HepG2 (cell line): ENCODE results near the gene ADCY6.

Experiments used
- FOXK1 ChIP-seq: sonication (generic); formaldehyde crosslinking; IDR thresholded peaks from 2 replicates; pipeline ENCODE4 v1.4.0; 2020; ENCODE audit warnings: low read depth, missing genetic modification reagents, borderline replicate concordance
- KAT7 ChIP-seq: IDR thresholded peaks from 2 replicates; pipeline ENCODE4 v1.6.1; 2018; ENCODE audit warnings: borderline replicate concordance, missing compliant biosample characterization
- KMT2A ChIP-seq: sonication (generic); formaldehyde crosslinking; IDR thresholded peaks from 2 replicates; pipeline ENCODE4 v1.4.0; 2020; ENCODE audit warnings: missing genetic modification reagents
- MTA3 ChIP-seq: sonication (generic); formaldehyde crosslinking; IDR thresholded peaks from 2 replicates; pipeline ENCODE4 v1.4.0; 2020; ENCODE audit warnings: missing genetic modification reagents
- POLR2AphosphoS5 ChIP-seq: IDR thresholded peaks from 2 replicates; pipeline ENCODE4 v1.6.1; 2012; ENCODE audit warnings: low read depth, low read length
- RXRA ChIP-seq: sonication (generic); formaldehyde crosslinking; IDR thresholded peaks from 2 replicates; pipeline ENCODE4 v1.5.1; 2020; ENCODE audit warnings: missing genetic modification reagents
- ZNF207 ChIP-seq: fragments of 450-650 bp; IDR thresholded peaks from 2 replicates; pipeline ENCODE4 v1.6.1; 2016; ENCODE audit warnings: antibody characterized with exemption, borderline replicate concordance
- ZNF274 ChIP-seq: sonication (generic); formaldehyde crosslinking; IDR thresholded peaks from 2 replicates; pipeline ENCODE4 v1.5.1; 2020; ENCODE audit warnings: mild to moderate bottlenecking, missing genetic modification reagents
- TF ChIP-seq, protein P1 (sequence below): IDR thresholded peaks from 2 replicates; pipeline ENCODE4 v1.6.1; 2016; ENCODE audit warnings: low read depth
- TF ChIP-seq, protein P2 (sequence below): sonication (generic); formaldehyde crosslinking; IDR thresholded peaks from 2 replicates; pipeline ENCODE4 v1.4.0; 2020; ENCODE audit warnings: missing genetic modification reagents, borderline replicate concordance
- TF ChIP-seq, protein P3 (sequence below), 2 experiments: IDR thresholded peaks; 2 replicates each; pipeline ENCODE4 v1.6.1; 2011 to 2012; ENCODE audit warnings: low read length in 2 of 2, borderline replicate concordance in 1 of 2, low read depth in 1 of 2, mild to moderate bottlenecking in 1 of 2, moderate library complexity in 1 of 2
- TF ChIP-seq, protein P4 (sequence below): sonication (generic); formaldehyde crosslinking; IDR thresholded peaks from 2 replicates; pipeline ENCODE4 v1.5.0; 2020; ENCODE audit warnings: missing genetic modification reagents
- TF ChIP-seq, protein P5 (sequence below): sonication (generic); formaldehyde crosslinking; IDR thresholded peaks from 2 replicates; pipeline ENCODE4 v1.8.1; 2023; ENCODE audit warnings: mild to moderate bottlenecking, inconsistent platforms, moderate library complexity, missing genetic modification reagents, borderline replicate concordance
- TF ChIP-seq, protein P6 (sequence below): sonication (generic); formaldehyde crosslinking; IDR thresholded peaks from 2 replicates; pipeline ENCODE4 v1.5.0; 2020; ENCODE audit warnings: mild to moderate bottlenecking, missing genetic modification reagents, moderate library complexity

DNA sequence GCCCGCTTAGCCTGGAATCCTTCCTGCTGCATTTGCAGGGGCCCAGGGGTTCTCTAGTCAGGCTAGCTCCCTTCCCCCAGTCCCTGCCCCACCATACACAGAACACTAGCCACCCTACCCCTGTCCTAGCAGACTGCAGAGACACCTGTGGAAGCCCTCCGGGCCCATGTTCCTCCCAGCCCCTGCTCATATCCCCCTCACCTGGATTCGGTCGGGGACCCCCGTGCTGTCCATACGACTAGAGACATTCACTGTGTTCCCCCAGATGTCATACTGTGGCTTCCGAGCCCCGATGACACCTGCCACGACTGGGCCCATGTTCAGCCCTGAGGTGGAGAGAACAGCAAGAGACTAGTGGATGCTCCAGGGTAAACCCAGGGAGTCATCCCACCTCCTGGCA lies 20.2 kb downstream of the ADCY6 start:
- TF ChIP-seq, protein P1, sequence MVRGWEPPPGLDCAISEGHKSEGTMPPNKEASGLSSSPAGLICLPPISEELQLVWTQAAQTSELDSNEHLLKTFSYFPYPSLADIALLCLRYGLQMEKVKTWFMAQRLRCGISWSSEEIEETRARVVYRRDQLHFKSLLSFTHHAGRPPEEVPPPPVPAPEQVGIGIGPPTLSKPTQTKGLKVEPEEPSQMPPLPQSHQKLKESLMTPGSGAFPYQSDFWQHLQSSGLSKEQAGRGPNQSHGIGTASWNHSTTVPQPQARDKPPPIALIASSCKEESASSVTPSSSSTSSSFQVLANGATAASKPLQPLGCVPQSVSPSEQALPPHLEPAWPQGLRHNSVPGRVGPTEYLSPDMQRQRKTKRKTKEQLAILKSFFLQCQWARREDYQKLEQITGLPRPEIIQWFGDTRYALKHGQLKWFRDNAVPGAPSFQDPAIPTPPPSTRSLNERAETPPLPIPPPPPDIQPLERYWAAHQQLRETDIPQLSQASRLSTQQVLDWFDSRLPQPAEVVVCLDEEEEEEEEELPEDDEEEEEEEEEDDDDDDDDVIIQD (CRISPR knock-in tag), result no peak
- TF ChIP-seq RXRA (CRISPR knock-in tag) (no peak), ZNF207 (no peak), MTA3 (no peak), FOXK1 (CRISPR knock-in tag) (no peak), KAT7 (no peak), POLR2AphosphoS5 (no peak), ZNF274 (no peak), KMT2A (CRISPR knock-in tag) (no peak)
- TF ChIP-seq, protein P2, sequence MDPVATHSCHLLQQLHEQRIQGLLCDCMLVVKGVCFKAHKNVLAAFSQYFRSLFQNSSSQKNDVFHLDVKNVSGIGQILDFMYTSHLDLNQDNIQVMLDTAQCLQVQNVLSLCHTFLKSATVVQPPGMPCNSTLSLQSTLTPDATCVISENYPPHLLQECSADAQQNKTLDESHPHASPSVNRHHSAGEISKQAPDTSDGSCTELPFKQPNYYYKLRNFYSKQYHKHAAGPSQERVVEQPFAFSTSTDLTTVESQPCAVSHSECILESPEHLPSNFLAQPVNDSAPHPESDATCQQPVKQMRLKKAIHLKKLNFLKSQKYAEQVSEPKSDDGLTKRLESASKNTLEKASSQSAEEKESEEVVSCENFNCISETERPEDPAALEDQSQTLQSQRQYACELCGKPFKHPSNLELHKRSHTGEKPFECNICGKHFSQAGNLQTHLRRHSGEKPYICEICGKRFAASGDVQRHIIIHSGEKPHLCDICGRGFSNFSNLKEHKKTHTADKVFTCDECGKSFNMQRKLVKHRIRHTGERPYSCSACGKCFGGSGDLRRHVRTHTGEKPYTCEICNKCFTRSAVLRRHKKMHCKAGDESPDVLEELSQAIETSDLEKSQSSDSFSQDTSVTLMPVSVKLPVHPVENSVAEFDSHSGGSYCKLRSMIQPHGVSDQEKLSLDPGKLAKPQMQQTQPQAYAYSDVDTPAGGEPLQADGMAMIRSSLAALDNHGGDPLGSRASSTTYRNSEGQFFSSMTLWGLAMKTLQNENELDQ (CRISPR knock-in tag), result no peak
- TF ChIP-seq, protein P3, sequence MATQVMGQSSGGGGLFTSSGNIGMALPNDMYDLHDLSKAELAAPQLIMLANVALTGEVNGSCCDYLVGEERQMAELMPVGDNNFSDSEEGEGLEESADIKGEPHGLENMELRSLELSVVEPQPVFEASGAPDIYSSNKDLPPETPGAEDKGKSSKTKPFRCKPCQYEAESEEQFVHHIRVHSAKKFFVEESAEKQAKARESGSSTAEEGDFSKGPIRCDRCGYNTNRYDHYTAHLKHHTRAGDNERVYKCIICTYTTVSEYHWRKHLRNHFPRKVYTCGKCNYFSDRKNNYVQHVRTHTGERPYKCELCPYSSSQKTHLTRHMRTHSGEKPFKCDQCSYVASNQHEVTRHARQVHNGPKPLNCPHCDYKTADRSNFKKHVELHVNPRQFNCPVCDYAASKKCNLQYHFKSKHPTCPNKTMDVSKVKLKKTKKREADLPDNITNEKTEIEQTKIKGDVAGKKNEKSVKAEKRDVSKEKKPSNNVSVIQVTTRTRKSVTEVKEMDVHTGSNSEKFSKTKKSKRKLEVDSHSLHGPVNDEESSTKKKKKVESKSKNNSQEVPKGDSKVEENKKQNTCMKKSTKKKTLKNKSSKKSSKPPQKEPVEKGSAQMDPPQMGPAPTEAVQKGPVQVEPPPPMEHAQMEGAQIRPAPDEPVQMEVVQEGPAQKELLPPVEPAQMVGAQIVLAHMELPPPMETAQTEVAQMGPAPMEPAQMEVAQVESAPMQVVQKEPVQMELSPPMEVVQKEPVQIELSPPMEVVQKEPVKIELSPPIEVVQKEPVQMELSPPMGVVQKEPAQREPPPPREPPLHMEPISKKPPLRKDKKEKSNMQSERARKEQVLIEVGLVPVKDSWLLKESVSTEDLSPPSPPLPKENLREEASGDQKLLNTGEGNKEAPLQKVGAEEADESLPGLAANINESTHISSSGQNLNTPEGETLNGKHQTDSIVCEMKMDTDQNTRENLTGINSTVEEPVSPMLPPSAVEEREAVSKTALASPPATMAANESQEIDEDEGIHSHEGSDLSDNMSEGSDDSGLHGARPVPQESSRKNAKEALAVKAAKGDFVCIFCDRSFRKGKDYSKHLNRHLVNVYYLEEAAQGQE (IDR thresholded peaks at IDR 0.05; ENCODE audit: borderline replicate concordance in 1 of 2, low read depth in 1 of 2, low read length in 2 of 2), result no peak
- TF ChIP-seq, protein P4, sequence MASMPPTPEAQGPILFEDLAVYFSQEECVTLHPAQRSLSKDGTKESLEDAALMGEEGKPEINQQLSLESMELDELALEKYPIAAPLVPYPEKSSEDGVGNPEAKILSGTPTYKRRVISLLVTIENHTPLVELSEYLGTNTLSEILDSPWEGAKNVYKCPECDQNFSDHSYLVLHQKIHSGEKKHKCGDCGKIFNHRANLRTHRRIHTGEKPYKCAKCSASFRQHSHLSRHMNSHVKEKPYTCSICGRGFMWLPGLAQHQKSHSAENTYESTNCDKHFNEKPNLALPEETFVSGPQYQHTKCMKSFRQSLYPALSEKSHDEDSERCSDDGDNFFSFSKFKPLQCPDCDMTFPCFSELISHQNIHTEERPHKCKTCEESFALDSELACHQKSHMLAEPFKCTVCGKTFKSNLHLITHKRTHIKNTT, result no peak
- TF ChIP-seq, protein P5, sequence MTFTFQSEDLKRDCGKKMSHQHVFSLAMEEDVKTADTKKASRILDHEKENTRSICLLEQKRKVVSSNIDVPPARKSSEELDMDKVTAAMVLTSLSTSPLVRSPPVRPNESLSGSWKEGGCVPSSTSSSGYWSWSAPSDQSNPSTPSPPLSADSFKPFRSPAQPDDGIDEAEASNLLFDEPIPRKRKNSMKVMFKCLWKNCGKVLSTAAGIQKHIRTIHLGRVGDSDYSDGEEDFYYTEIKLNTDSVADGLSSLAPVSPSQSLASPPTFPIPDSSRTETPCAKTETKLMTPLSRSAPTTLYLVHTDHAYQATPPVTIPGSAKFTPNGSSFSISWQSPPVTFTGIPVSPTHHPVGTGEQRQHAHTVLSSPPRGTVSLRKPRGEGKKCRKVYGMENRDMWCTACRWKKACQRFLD (CRISPR knock-in tag), result no peak
- TF ChIP-seq, protein P6, sequence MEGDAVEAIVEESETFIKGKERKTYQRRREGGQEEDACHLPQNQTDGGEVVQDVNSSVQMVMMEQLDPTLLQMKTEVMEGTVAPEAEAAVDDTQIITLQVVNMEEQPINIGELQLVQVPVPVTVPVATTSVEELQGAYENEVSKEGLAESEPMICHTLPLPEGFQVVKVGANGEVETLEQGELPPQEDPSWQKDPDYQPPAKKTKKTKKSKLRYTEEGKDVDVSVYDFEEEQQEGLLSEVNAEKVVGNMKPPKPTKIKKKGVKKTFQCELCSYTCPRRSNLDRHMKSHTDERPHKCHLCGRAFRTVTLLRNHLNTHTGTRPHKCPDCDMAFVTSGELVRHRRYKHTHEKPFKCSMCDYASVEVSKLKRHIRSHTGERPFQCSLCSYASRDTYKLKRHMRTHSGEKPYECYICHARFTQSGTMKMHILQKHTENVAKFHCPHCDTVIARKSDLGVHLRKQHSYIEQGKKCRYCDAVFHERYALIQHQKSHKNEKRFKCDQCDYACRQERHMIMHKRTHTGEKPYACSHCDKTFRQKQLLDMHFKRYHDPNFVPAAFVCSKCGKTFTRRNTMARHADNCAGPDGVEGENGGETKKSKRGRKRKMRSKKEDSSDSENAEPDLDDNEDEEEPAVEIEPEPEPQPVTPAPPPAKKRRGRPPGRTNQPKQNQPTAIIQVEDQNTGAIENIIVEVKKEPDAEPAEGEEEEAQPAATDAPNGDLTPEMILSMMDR (CRISPR knock-in tag), result no peak
